Activated naive CD4-positive, alpha-beta T cell treated with anti-CD3 and anti-CD28 coated beads, Interleukin-2, amount 50 U/mL, for 72 hours (primary cell): ENCODE results near the gene OBSL1. TPM values are rescaled to one million over a fixed set of nuclear protein-coding genes. Genes with fewer than 3 reads are reported as not detected.

ENCODE experiments used
- ATAC-seq, 2 donors: fragments of 150-1000 bp; cut with Tn5 transposase; 2 replicates each; pipeline ENCODE4 v1.10.0; 2021; ENCODE audit warnings: mild to moderate bottlenecking in 2 of 2, moderate library complexity in 2 of 2
- DNase-seq, 2 donors: peaks; one replicate each; pipeline ENCODE4 v3.0.0; 2021 to 2022; ENCODE audit warnings: low spot score in 2 of 2
- H3K27ac Mint-ChIP-seq, 2 donors: one replicate each; pipeline ENCODE4 v1.8.0; 2022; ENCODE audit warnings: mild to moderate bottlenecking in 2 of 2, mixed read lengths in 2 of 2
- H3K36me3 Mint-ChIP-seq, 2 donors: one replicate each; pipeline ENCODE4 v1.8.0; 2022; ENCODE audit warnings: mixed read lengths in 2 of 2
- H3K9me3 Mint-ChIP-seq, 2 donors: one replicate each; pipeline ENCODE4 v1.8.0; 2022; ENCODE audit warnings: mixed read lengths in 2 of 2
- total RNA-seq, 2 donors: library from RNA; stranded (reverse); gene quantifications; one replicate each; pipeline ENCODE4 v1.2.3, GENCODE V29; 2022

Gene OBSL1
- total RNA-seq, 2 donors from 2014 or later: 1.9 to 8.9 TPM

DNA sequence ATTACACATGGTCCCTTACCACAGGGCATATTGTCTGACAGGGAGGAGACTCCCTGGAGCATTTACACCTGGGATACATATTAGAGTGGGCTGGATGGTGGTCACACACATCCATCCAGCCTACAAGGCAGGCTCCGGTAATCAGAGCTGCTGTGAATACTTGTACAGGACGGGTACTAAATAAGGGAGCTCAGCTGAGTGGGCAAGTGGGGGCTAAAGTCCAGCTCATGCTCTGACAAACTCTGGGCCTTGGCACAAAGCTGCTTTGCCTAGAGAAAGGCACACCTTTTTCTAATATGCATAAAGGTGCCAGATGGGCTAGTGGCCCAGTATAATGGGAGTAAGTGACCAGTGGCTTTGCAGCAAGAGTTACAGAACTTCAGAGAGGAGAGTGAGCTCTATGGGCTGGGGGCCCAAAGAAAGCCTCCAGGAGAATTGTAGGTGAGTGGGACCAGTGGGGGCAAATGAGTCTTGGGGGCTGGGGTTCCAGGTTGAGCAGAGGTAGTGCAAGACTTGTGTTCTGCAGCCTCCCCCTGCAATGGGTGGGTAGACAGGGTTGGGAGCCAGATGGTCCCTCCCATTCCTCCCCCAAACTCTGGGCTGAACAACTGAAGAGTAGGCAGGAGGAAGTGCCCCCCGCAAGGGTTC is 25.9 kb downstream of the OBSL1 start:
- H3K9me3 Mint-ChIP-seq: no peaks in the 10 kb centered on the region
- no peak for ATAC-seq
- H3K27ac Mint-ChIP-seq: no peak overlapping the region
- peaks cover 0 to 7% of the 10 kb centered on the region in 2 donors for H3K36me3 Mint-ChIP-seq
- no peak for DNase-seq

DNA sequence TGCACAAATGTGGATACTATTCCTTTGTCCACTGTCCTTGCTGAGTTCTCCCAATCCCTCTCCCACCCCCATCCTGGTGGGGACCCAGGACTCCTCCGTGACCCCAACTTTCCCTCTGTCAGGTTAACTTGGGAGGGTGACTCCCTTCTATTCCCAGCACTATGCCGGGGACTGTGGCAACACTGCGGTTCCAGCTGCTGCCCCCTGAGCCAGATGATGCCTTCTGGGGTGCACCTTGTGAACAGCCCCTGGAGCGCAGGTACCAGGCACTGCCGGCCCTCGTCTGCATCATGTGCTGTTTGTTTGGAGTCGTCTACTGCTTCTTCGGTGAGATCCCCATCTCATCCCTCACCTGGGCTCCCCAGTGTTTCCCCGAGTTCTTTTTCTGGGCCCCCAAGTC is 26.8 kb downstream of the OBSL1 start:
- peak overlapping the region in 1 of 2 donors; percentile 19 for H3K27ac Mint-ChIP-seq
- DNase-seq: no peak
- H3K9me3 Mint-ChIP-seq: no peaks in the 10 kb centered on the region
- H3K36me3 Mint-ChIP-seq: peaks cover 0 to 7% of the 10 kb centered on the region in 2 donors
- no peak for ATAC-seq

DNA sequence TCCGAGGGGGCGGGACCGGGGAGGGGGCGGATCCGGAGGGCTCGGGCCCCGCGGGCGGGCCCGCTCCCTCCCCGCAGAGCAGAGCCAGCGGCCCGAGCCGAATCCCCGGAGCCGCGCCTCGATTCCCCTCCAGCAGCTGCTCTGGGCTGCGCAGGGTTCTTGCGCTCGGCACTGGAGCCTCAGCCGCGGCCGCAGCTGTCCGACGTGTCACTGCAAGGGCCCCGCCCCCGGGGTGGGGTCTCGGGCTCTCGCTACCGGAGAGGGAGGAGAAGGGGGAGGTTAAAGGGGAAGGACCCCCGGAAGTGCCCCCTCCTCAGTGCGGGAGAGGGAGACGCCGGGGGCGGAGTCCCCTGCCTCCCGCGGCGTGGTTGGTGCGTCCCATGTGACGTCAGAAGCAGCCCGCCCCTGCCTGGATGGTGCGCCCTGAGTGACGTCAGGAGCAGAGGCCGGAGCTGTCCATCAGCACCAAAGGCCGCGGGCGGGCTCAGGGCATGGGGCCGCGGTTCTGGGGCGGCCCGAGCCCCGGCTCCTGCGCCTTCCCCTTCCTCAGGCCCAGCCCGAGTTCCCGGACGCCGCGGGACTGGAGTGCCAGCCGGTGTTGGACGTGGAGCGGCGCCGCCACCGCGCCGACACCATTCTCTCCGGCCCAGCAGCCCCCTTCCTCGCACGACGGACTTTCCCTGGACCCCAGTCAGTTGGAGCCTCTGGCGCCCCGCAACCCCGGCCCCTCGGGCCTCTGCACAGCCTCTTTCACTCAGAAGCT is 27.6 kb downstream of the OBSL1 start, which contains the start of the genes CHPF and TMEM198:
CHPF (minus strand) TSS at position 214 of the 763 bp plus-strand sequence. CDS start 271 bp downstream, outside the sequence.
TMEM198 (plus strand) TSS at position 433 of the 763 bp plus-strand sequence. CDS start 700 bp downstream, outside the sequence.
- Mint-ChIP-seq H3K36me3 (peaks cover 0 to 7% of the 10 kb centered on the region in 2 donors), H3K27ac (peak within 1 kb of the TSS in 1 of 2 donors; percentile 75), H3K9me3 (no peaks in the 10 kb centered on the region)
- ATAC-seq (peak; percentile 82 to 86), DNase-seq (peak; percentile 94 to 98)

DNA sequence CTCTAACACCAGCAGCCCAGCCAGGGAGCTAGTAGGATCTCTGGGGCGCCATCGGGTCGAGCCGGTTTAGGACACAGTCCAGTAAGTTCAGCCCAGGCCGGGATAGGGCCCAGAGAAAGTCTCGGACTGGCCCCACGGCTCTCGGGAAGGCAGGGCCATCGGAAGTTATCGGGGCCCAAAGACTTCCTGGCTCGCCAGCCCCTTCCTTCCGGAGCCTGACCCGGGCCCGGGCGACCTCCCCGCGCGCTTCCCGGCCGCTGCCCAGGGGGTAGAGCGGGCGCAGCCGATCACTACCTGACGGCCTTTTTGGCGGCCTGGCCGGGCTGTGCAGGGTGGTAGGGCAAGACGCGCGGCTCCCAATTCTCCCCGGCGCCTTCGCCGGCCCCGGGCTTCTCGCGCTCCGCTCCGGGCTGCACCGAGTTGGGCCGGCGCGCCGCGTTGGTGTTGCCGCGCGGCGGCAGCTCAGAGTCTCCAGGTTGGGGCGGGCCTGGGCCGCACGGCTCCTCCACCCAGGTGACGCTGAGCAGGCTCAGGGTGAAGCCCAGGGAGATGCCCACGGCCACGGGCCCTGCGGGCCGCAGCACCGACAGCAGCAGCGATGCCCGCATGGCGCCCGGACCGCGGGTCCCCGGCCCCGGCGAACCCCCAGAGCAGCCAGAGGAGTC is 28.3 kb downstream of the OBSL1 start:
- peak in 1 of 2 donors; percentile 65 for DNase-seq
- no peaks in the 10 kb centered on the region for H3K9me3 Mint-ChIP-seq
- H3K36me3 Mint-ChIP-seq: peaks cover 0 to 7% of the 10 kb centered on the region in 2 donors
- ATAC-seq: peak; percentile 43 to 46
- peak overlapping the region in 1 of 2 donors; percentile 75 for H3K27ac Mint-ChIP-seq

DNA sequence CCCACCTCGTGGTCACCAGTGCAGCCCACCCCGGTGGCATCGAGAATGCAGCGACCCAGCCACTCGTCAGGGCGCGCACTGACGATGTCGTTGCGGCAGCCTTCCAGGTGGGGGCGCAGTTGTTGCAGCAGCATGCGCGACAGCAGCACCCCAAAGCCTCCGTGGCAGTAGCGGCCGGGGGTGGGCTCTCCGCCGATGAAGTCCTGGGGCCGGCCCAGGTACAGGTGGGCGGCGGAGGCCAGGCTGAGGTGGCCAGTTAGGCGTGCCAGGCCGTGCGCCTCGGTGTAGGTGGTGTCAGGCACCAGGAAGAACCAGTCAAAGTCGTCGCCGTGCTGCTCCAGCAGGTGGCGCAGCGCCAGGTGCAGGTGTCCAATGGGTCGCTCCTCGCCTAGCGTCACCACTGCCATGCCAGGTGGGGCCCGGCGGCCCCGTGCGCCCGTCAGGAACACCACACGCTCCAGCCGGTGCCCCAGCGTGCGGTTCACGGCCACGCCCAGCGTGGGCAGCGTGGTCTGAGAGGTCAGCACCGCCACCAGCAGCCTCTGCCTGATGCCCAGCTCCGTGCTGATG is 29.6 kb downstream of the OBSL1 start:
- no peaks in the 10 kb centered on the region for H3K9me3 Mint-ChIP-seq
- ATAC-seq (peak; percentile 51 to 62), DNase-seq (peak; percentile 91 to 94)
- H3K36me3 Mint-ChIP-seq: peaks cover 0 to 7% of the 10 kb centered on the region in 2 donors
- no peak overlapping the region for H3K27ac Mint-ChIP-seq

DNA sequence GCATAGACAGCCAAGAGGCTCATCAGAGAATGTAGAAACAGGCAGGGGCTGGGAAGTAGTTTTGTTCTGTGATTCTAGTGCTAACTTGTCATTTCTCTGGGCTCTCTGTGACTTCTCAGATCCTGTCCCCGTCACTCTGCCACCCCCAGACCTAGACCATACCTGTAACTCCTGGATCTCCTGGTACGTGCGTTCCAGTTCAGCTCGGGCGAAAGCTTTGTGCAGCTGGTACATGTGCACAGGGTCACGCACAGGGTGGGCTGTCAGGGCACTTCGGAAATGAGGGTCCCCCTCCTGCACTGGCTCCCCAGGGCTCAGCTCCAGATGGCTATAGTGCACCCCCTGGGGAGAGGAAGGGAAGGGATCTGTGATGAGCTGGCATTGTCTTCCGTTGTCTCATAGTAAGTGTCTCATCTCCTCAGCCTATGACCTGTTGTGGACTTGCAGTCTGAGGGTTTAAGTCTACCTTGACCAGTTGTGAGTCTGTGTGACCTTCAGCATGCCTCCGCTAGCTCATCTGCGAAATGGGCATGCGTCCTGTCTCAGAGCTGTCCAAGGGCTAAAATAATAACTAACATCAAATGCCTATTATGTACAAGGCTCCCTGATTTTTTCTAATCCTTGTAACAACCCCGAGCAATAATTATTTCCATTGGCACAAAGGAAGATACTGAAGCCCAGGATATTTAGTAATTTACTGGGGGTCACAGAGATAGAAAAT is 30.4 kb downstream of the OBSL1 start:
- H3K9me3 Mint-ChIP-seq: no peaks in the 10 kb centered on the region
- no peak for ATAC-seq
- peaks cover 0 to 7% of the 10 kb centered on the region in 2 donors for H3K36me3 Mint-ChIP-seq
- DNase-seq: no peak
- no peak overlapping the region for H3K27ac Mint-ChIP-seq

DNA sequence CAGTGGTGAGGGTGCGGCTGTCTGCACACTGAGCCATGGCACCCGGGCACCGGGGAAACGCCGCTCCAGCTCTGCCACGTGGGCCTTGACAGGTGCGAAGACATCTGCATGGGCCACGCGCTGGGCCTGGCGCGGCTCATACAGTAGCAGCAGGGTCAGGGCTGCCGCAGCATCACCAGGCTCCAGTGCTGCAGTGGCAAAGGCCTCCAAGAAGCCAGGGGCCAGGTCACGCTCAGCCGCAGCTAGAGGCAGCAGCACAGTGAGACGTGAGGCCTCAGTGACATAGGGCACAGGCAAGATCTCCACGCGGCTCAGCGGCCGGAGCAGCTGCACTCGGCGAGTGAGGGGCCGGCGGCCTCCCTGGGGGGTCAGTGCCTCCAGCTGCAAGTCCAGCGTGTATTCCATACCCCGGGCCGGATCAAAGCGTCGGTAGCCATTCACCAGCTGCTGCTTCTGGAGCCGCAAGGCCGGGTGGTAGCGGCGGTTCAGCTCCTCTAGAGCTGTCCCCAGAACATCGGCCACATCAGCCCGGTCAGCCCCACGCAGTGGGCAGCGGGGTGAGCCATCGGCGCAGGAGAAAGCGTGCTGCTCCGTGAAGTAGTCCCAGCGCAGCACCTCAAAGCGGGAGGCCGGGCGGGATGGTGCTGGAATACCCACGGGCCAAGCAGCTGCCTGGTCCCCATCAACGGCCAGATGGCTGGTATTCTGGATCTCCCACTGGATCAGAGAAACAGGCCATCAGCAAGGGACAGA is 31.2 kb downstream of the OBSL1 start:
- DNase-seq: no peak
- no peak for ATAC-seq
- Mint-ChIP-seq H3K9me3 (no peaks in the 10 kb centered on the region), H3K27ac (no peak overlapping the region), H3K36me3 (peaks cover 0 to 7% of the 10 kb centered on the region in 2 donors)

DNA sequence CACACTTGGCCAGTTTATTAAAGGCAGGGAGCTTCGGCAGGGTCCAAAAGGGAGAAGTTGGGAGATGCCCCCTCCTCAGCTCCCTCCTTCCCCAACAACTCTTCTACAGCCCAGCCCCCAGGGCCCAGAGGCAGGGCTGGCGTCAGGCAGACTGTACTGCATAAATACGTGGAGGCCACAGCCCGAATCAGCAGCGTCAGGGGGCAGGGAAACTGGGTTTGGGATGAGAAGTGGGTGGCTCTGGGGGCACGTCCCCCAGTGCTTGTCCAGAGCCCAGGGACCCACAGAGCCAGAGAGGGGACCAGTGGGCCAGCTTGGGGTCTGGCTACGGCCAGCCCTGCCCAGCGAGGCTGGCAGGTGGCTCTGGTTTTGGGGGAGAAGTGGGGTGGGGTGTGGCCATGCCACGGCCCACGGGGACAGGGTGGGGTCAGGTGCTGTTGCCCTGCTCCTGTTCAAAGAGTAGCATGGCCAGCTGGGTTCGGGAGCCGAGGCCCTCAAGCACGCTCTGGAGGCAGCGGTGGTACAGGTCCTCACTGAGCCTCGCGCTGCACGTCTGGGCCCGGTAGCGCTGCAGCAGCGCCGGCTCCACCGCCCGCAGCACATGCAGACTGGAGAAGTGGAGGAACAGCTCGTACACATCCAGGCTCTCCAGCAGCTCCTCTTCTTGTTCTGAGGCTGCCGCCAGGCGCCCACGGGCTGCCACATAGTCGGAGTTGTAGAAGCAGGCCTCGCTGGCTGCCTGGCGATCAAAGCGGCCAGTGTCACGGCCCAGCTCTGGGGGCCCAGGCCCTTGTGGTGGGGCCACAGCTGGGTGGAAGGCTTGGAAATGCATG is 32.2 kb downstream of the OBSL1 start:
- H3K27ac Mint-ChIP-seq: peak overlapping the region in 1 of 2 donors; percentile 21
- no peak for DNase-seq
- no peaks in the 10 kb centered on the region for H3K9me3 Mint-ChIP-seq
- peaks cover 0 to 7% of the 10 kb centered on the region in 2 donors for H3K36me3 Mint-ChIP-seq
- no peak for ATAC-seq

DNA sequence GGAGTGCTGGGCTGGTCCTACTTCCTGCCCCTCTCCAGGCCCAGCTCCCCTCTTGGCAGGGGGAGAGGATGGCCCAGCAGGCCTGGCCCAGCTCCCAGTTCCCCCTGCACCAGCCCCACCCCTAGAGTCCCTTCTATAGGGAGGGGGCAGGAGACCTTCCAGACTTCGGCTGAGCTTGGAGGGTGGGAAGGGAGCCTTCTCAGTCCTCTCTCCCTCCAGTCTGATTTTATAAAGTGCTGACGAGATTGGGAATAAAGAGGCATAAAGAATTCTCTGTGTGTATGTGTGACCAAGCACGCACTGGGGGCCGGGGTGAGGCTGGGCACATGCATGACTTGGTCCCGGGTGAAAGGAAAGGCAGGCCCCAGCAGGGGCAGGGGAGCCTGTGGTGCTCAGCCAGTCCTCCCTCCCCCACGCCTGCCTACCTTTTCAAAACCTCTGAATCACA is 32.8 kb downstream of the OBSL1 start:
- Mint-ChIP-seq H3K9me3 (no peaks in the 10 kb centered on the region), H3K27ac (no peak overlapping the region), H3K36me3 (peaks cover 0 to 7% of the 10 kb centered on the region in 2 donors)
- DNase-seq (no peak), ATAC-seq (no peak)

DNA sequence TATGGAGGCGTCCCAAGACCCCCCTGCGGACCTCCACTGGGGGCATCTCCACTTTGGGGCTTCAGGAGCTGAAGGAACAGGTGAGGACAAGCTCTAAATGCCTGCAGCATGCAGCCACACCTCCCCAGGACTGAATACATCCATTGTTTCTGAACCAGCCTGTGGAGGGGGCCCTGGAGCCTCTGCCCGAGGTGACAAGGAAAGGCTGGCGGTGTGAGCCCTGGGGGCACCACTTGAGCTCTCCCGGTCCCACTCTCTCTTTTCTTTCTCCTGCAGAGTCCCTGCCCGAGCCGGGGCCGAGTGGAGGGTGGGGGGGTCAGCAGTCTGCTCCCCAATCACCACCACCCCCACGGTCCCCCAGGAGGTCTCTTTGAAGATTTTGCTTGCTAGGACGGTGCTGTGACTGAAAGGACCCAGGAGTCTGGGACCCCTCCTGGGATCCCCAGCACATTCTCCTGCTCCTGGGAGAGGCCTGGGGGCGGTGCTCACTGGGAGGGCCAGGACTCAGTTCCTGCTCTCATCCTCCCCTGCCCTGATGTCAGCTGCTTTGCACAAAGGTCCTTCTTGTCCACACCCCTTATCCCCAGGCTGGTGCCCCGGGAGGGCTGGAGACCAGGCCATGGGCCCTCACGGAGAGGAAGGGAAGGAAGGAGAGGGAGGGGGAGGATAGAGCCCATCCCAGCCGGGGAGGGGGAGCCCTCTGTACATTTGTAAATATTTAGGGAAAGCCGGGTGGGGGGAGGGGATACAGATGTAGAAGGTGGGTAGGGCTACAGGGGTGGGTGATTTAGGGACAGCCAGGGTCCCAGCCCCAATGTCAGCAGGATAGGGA is 33.5 kb downstream of the OBSL1 start:
- Mint-ChIP-seq H3K36me3 (peaks cover 0 to 7% of the 10 kb centered on the region in 2 donors), H3K9me3 (no peaks in the 10 kb centered on the region), H3K27ac (no peak overlapping the region)
- DNase-seq (no peak), ATAC-seq (no peak)

DNA sequence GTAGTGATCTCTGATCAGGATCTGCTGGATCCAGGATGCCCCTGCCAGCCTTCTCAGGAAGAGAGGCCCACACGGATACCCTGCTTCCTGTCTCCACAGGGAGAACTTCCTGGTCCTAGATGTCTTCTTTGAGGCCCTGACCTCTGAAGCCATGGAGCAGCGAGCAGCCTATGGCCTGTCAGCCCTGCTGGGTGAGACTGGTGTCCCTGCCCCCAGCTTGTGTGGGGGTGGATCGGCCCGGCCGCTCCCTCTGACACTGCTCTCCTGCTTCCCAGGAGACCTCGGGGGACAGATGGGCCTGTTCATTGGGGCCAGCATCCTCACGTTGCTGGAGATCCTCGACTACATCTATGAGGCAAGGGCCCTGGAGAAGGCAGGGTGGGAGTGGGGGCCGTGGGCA is 34.4 kb downstream of the OBSL1 start:
- DNase-seq (no peak), ATAC-seq (no peak)
- peak overlapping the region in 1 of 2 donors; percentile 47 for H3K27ac Mint-ChIP-seq
- H3K9me3 Mint-ChIP-seq: no peaks in the 10 kb centered on the region
- peaks cover 0 to 7% of the 10 kb centered on the region in 2 donors for H3K36me3 Mint-ChIP-seq

DNA sequence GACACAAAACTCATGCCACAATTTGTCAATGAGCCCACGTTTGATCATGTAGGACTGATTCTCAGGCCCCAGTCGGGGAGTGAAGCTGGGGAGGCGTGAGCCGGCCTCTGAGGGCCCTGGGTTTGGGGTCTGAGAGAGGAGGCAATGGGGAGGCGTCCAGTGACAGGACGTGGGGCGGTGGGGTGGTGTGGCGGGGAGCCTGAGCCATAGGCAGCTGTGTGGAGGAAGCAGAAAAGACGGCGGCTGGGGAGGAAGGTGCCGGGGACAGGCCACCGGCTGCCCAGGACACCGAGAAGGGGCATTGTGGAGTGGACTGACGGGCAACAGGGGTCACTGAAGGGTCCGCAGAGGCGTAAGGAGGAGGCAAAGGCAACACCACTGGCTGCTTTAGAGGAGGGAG is 34.9 kb downstream of the OBSL1 start:
- H3K27ac Mint-ChIP-seq: no peak overlapping the region
- peaks cover 0 to 5% of the 10 kb centered on the region in 2 donors for H3K36me3 Mint-ChIP-seq
- no peak for DNase-seq
- H3K9me3 Mint-ChIP-seq: no peaks in the 10 kb centered on the region
- ATAC-seq: no peak

DNA sequence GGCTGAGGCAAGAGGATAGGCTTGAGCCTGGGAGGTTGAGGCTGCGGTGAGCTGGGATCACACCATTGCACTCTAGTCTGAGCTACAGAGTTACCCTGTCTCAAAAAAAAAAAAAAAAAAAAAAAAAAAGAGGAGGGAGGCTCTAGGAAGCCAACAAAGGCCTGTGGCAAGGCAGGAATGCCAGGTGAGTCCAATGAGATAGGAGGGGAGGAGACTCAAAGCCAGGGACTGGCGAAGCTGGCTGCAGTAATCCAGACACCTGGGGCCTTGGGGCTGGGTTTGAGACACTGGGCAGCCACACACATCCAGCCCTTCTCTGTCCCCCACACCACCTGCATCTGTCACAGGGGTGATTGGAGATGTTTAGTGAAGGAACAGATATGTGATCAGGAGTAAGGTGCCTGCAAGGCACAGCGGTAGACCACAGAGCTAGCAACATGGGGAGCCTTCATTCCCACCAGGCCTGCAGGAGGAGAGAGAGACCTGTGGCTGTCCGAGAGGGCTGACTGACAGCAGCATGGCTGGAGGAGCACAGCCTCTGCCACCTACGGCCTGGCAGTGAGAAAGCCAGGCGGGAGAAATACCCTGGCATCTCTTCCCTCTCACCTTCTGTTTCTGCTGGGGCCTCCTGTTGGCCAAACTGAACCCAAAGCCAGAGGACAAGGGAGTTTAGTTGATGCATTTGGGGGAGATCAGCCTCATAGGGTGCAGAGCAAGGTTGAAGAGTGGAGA is 37.2 kb downstream of the OBSL1 start:
- Mint-ChIP-seq H3K9me3 (no peaks in the 10 kb centered on the region), H3K27ac (no peak overlapping the region), H3K36me3 (no peaks in the 10 kb centered on the region)
- DNase-seq (no peak), ATAC-seq (no peak)

DNA sequence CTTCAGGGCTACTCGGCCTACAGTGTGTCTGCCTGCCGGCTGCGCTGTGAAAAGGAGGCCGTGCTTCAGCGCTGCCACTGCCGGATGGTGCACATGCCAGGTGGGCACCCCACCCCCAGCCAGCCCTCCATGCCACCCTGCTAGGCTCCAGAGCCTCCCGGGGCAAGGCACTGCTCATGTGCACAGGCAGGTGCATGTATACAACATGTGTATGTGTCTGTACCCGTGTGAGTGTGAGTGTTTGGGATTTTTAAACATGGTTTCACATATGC is 39.0 kb downstream of the OBSL1 start:
- Mint-ChIP-seq H3K9me3 (no peaks in the 10 kb centered on the region), H3K27ac (no peak overlapping the region), H3K36me3 (no peaks in the 10 kb centered on the region)
- no peak for DNase-seq
- no peak for ATAC-seq
